ENCODE data around the gene CYB5R4.
A peak's percentile ranks its signal among the peaks of the same experiment; 100 is the strongest.
"Not testable (repeated sequence)": the region's sequence is repeated elsewhere in the genome, so short reads cannot be mapped to it uniquely, and the experiment has no call there.

The CYB5R4 gene

DNA sequence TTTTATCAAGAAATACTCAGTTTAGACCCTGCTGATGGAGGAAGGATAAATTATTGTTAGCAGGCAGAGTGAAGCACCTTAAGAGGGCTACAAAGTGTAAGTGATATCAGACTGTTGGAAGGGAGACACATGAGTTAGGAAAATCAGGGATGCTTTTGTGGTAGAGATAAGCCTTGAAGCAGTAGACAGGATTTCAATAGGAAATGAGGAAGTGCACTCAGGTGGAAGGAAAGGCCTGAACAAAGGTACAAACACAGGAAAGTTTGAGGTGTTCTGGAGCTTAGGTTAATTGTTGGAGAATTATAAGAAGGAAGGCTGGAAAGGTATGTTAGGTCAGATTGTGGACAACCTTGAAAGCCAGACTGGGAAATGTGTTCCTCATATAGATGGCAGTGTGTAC, 7.6 kb downstream of the CYB5R4 start:
- no peak for DNase-seq

DNA sequence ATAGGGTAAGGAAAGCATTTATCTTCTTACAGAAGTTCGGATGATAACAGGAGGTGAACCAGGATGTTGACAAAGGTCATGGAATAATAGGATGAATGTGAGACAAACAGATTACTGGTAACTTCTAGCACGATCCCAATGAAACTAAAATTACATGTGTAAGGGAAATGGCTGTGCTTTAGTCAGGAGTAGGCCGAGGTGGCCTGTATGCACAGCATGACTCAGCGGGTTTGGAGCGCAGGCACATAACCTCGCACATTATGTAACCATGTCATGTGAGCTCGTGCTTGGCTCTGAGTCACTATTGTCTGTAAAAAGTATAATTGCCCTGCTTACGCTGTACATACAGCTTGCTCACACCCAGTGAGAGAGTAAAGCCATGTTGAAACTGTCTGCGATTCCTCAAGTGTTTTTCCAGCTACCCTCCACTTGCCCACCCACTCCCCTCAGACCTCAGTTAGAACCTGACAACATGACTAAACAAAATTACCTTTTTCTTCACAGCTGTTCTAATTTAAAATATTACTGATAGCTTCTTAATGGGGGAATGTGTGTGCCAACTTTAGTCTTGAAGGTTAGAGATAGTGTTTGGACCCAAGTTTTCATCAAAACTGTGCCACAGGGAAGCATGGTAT, 8.2 kb downstream of the CYB5R4 start:
- DNase-seq: peak; percentile 59

DNA sequence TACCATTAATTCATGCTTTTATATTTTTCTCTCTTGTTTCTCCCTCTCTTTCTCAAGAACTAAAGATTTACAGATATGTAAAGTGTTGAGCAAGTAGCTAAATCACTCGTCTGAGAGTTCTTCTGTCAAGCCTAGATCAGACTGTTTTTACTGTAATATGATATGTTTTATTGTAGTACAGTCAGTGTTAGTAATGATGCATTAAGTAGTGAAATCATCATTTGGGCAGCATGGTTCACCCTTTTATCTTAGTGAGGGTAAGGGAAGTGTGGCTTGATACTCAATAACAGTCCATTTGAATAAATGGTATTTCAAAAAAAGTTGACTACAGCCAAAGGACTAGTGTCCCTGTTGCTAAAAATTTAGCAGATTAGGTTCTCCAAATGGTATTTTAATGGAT, 9.2 kb downstream of the CYB5R4 start:
- no peak for DNase-seq

DNA sequence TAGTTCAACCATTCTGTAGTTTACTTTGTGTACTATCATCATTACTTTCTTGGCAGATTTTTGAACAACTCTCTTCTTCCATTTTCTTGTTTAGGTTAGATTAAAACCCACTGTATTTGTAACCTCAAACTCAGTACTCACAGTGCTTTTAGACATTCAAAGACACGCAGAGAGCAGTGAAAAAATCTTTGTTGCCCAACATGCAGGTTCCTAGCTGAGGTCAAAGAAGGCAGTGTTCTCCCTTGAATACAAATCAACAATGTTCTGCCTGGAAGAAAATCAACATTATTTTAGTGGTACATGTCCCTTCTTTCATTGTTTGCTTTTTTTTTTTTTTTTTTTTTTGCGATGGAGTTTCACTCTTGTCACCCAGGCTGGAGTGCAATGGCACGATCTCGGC, 11.2 kb downstream of the CYB5R4 start:
- DNase-seq: no peak

DNA sequence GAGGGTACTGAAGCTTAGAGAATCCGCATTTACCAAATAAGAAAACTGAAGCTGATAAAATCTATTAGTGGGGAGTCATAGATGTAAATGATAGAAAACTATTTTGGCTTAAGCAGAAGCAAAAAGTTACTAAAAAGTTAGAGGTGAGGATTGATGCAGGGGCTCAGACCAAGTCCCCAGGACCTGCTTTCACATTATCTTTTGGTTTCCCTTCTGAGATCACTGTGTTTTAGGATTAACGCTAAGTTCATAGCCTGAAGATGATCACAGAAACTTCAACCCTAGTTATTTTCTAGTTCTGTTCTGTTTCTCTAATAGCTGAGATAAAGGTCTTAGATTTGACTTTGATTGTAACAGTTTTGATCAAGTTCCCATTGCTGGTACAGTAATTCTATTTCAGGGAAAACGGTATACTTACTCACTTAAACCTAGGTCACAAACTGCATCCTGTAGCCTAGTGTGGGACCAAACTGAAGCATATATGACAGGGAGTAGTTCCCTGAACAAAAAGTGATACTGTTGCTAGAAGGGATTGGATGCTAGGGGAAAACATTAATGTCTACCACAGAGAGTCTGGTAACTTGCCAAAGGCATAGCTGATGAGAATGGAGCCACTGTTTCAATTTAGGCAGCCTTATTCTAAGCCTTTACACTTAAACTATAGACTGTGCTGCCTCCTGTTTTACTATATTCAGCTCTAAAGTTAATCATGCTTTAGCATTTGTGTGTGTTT, 13.1 kb downstream of the CYB5R4 start:
- no peak for DNase-seq

- DNase-seq: no peak
Measured at GRCh38 chr6:83873869-83874268, 14.4 kb downstream of the CYB5R4 start.

GRCh38 chr6:83875843-83876242, 16.4 kb downstream of the CYB5R4 start:
- DNase-seq: no peak

DNA sequence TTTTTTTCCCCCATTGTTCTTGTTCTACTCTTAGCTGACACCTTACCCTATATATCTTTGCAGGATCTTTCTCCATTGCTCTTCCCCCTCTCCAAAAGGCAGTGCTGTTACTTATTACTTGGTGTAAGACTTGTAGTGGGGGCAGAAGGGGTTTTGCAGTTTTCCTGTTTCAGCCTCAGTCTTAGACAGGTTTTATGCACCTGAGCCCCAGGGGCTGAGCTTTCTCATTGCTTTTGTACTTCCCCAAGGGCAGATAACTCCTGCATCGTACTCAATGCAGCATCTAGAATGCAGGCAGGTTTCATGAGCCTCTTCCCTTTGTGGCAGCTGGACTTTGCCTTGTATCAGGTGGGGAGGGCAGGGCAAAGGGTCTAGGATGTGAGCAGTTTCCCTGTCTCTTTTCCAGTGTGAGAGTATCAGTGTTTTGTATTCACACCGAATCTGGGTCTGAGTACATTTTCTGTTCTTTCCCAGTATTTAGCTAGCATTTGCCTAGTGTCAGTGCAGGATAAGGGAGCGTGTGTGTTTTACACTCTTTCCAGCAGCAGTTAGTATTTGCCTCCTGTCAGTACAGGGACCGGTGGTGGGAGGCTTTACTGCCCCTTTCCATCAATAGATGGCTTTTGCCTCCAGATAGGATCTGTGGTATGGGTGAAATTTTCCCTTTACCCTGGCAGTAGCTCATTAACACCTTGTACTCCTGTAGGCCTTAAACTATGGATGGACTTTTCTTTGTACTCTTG, 19.6 kb downstream of the CYB5R4 start:
- DNase-seq: no peak

DNA sequence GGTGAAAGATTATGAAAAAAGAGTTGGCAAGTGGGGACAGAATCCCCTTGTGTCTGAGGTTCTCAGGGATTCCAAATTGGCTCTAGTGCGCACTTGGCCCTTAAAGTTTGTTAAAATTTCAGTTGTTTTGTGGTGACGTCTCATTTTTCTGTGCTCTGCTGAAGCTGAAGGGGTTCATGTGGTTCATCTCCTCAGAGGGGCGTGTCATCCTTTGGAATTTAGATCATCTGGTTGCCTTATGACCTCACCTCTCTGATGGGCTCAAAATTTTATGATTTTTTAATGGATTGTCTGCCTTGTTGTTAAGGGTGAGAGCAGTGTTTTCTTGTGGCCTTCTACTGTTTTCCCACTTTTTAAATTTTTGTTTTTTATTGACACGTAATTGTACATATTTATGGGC, 20.3 kb downstream of the CYB5R4 start:
- no peak for DNase-seq

DNA sequence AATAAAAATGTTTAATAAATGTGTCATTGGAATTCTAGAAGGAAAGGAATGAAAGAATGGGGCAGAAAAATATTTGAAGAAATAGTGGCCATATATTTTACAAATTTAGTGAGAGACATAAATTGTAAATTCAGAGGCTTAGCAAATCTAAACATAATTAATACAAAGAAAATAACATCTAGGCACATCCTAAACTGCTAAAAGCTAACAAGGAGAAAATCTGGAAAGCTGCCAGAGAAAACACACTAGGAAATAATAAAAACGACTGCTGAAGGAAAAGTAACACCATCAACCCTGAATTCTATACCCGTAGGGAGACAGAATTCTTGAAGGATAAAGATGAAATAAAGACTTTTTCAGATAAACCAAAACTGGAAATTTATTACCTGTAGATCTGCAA, 23.8 kb downstream of the CYB5R4 start:
- no peak for DNase-seq

- no peak for DNase-seq
Measured at GRCh38 chr6:83884523-83884922, 25.0 kb downstream of the CYB5R4 start.

DNA sequence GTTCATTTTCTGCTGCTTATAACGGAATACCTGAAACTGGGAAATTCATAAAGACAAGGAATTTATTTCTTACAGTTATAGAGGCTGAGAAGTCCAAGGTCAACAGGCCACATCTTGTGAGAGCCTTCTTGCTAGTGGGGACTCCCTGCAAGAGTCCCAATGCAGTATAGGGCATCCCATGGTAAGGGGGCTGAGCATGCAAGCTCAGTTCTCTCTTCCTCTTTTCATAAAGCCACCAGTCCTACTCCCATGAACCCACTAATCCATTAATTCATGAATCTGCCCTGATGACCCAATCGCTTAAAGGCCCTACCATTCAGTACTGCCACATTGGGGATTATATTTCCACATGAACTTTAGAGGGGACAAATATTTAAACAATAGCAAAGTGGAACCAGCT, 26.5 kb downstream of the CYB5R4 start:
- no peak for DNase-seq

DNA sequence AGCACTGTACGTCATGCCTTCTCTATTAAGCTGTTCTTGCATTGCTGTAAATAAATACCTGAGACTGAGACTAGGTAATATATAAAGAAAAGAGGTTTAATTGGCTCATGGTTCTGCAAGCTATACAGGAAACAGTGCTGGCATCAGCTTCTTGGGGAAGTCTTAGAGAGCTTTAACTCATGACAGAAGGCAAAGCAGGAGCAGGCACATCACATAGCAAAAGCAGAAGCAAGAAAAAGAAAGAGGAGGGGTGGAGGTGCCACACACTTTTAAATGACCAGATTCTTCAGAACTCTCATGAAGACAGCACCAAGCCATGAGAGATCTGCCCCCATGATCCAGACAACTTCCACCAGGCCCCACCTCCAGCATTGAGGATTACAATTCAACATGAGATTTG, 30.1 kb downstream of the CYB5R4 start:
- DNase-seq: no peak

- DNase-seq: no peak
Measured at GRCh38 chr6:83890520-83890919, 31.0 kb downstream of the CYB5R4 start.

GRCh38 chr6:83891586-83891985, 32.1 kb downstream of the CYB5R4 start:
- DNase-seq: no peak

GRCh38 chr6:83893024-83893423, 33.5 kb downstream of the CYB5R4 start:
- no peak for DNase-seq

DNA sequence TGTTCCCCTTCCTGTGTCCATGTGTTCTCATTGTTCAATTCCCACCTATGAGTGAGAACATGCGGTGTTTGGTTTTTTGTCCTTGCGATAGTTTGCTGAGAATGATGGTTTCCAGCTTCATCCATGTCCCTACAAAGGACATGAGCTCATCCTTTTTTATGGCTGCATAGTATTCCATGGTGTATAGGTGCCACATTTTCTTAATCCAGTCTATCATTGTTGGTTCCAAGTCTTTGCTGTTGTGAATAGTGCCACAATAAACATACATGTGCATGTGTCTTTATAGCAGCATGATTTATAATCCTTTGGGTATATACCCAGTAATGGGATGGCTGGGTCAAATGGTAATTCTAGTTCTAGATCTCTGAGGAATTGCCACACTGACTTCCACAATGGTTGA, 37.6 kb downstream of the CYB5R4 start:
- not testable (repeated sequence) for DNase-seq

- no peak for DNase-seq
Measured at GRCh38 chr6:83901624-83902023, 42.1 kb downstream of the CYB5R4 start.

DNA sequence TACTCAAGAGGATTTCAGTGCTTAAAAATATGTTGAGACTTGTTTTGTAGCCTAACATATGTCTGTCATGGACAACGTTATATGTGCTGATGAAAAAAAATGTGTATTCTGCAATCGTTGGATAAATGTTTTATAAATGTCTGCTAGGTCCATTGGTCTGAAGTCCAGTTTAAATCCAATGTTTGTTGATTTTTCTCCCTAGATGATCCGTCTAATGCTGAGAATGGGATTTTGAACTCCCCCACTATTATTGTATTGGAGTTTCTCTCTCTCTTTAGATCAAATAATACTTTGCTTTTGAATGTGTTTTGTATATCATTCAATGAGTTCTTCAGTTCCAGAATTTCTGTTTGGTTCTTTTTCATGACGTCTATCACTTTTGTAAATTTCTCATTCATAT, 44.9 kb downstream of the CYB5R4 start:
- no peak for DNase-seq

DNA sequence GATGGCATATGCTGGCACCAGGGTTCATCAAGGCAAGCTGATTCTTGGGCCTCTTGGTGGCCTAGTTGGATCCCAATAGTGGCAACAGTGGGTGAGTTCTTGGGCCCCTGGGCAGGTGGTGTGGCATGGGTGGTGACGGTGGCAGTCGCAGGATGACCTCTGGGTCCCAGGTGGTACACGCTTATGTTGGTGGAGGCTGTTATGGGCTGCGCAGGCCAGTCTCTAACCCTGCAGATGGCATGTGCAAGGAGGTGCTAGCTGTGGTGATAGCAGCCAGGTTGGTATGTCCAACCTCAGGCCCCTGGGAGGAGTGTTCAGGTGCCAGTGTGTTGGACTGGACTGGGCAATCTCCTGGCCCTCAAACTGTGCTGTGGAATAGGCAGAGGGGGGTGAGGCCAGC, 46.2 kb downstream of the CYB5R4 start:
- DNase-seq: no peak

- not testable (repeated sequence) for DNase-seq
Measured at GRCh38 chr6:83907623-83908390, 48.3 kb downstream of the CYB5R4 start.

DNA sequence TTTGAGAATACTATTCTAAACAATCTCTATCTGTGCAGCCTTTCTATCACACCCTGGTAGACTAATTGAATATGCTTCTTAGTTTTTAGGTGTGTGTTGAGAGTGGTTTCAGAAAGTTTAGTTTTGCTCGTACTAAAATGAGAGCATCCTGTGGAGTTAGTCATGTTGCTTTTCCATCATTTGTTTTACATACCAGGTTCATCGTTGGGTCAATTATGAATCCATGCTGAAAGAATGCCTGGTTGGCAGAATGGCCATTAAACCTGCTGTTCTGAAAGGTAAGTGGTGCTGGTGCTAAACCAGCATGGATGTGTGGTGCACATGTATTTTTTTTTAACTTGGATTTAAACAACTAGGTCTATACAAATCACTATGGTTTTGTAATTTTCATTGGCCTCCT, 49.3 kb downstream of the CYB5R4 start:
- no peak for DNase-seq

- no peak for DNase-seq
Measured at GRCh38 chr6:83911278-83911677, 51.8 kb downstream of the CYB5R4 start.
